Measurements from ENCODE around the gene TFEB. TPM values are rescaled to one million over a fixed set of nuclear protein-coding genes. Genes with fewer than 3 reads are reported as not detected.

TFEB gene
- total and polyA plus RNA-seq, 10 of the 15 experiments (the other 5 are each of a cell fraction or from before 2014, with no cell fraction given): 0.84 to 108 (median 60.8) TPM

DNA sequence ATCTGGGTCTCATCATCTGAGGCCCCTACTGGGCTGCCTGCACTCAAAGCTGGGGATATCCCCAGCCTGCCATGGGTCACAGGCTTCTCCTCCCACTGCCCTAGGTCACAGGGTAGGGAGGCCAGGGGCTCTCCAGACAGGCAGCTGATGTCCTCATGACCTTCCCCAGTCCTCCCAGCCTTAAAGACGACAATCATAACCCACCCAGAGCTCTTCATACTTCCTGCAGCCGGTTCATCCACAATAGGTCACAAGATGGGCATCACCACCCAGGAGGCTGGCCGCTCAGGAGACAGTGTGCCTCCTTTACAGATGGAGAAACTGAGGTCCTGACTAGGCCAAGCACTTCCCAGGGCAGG is 15.2 kb downstream of the TFEB start (continued):
- TF ChIP-seq RAD51 (IDR thresholded peaks at IDR 0.05): peak; percentile 52
- peak; percentile 17 for TF ChIP-seq SP1 (IDR thresholded peaks at IDR 0.05; ENCODE audit: low read depth, low read length)
- 0 out of 2 replicates have a peak, but pooled peaks have one; percentile 33 for TF ChIP-seq DPF2 (IDR thresholded peaks at IDR 0.05)

DNA sequence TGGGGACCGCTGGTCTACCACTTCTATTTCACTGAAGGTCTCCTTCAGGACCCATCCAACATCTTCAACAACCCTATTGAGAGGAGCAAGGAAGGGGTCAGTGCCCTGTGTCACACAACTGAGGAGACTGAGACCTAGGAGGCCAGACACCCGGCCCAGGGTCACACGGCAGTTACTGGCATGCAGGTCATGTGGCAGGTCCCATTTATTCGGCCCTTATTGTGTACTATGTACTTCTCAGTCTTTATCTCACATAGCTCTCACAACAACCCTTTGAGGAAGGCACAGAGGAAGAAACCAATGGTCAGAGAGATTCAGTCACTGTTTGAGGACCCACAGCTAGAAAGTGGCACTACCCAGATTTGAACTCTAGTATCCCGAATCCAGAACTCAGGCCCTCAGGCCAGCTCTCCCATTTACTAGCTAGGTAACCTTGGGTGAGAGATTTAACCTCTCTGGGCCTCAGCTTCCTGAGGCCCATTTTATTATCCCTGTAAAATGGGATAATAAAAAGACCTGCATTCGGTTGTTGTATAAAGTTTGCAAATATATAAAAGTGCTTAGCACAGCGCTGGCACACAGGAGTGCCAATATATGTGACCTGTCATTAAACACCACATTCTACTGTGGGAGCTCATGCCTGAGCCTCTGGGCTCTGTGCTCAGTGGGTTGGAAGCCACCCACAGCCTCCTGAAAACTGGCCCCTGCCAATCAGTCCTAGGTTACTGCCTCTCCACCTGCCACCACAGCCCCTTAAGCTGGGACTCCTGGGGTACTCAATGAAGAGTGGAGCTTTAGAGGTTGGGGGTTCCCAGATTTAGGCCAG is 15.8 kb downstream of the TFEB start:
- RAD21 ChIA-PET (ENCODE audit: unreplicated experiment): interaction anchor here (1.2 to 14.4 kb wide), 6 partner anchors 8 to 385 kb away, joined by 3 to 300 read pairs (median 4); partner anchors contain the start of genes BYSL and MED20
- Histone ChIP-seq H4K20me1 (ENCODE audit: control insufficient read depth, insufficient read depth) (peaks cover 2% of the 10 kb centered on the region; the same call in 1 of the 2 replicates), H3K27ac (ENCODE audit: control insufficient read depth, insufficient read depth) (peak overlapping the region; percentile 97), H3K4me1 (ENCODE audit: control insufficient read depth, insufficient read depth, low read length) (peaks cover 79% of the 10 kb centered on the region), H3K79me2 (ENCODE audit: control insufficient read depth, insufficient read depth, low read length) (peaks cover 98% of the 10 kb centered on the region), H3K27me3 (replicated peaks in 1 of 2; ENCODE audit: control insufficient read depth in 2 of 2, insufficient read depth in 2 of 2, low read length in 1 of 2) (no peaks in the 10 kb centered on the region), H2AFZ (ENCODE audit: control insufficient read depth, low read depth, low read length) (no peak overlapping the region), H3K9ac (ENCODE audit: control insufficient read depth, insufficient read depth, low read length) (peak overlapping the region; percentile 91), H3K4me2 (ENCODE audit: control insufficient read depth, insufficient read depth) (peak overlapping the region; percentile 99), H3K9me3 (replicated peaks; ENCODE audit: control insufficient read depth, insufficient read depth, low read length) (no peaks in the 10 kb centered on the region), H3K4me3 (peak overlapping the region; percentile 61), H3K36me3 (ENCODE audit: control insufficient read depth in 2 of 2, insufficient read depth in 2 of 2, low read length in 1 of 2) (peaks cover 2 to 7% of the 10 kb centered on the region in 2 experiments; a peak in 3 of 4 replicates)
- intact Hi-C loops (cut with micrococcal nuclease; ENCODE audit: unreplicated experiment) (no loop called here), in situ Hi-C loops (cut with MboI) (no loop called here)
- POLR2A ChIA-PET: interaction anchor here (2.9 to 13.0 kb wide), 3 partner anchors 12 to 386 kb away, joined by 13 to 293 read pairs (median 210); partner anchors contain the start of gene TFEB
- TF ChIP-seq GATAD2B (conservative IDR thresholded peaks at IDR 0.05; ENCODE audit: low read depth): 0 out of 2 replicates have a peak, but pooled peaks have one; percentile 29
- no peak for TF ChIP-seq BRCA1 (IDR thresholded peaks at IDR 0.05; ENCODE audit: low read depth, low read length)
- peak; percentile 69 for TF ChIP-seq PBX3 (IDR thresholded peaks at IDR 0.05; ENCODE audit: insufficient replicate concordance, low read depth, low read length)
- 0 out of 2 replicates have a peak, but pooled peaks have one; percentile 53 for TF ChIP-seq POLR2AphosphoS5 (IDR thresholded peaks at IDR 0.05; ENCODE audit: low read length)
- 0 out of 2 replicates have a peak, but pooled peaks have one; percentile 14 for TF ChIP-seq TCF12 (IDR thresholded peaks at IDR 0.05; ENCODE audit: low read depth, low read length)
- TF ChIP-seq PKNOX1 (IDR thresholded peaks at IDR 0.05): peak; percentile 87
- FAIRE-seq (no peak), ATAC-seq (no peak; the same call in 2 of the 3 replicates), DNase-seq (ENCODE audit: low read depth, low spot score) (no peak)
- CTCF ChIA-PET: interaction anchor here (0.7 to 6.9 kb wide), 5 partner anchors 11 to 387 kb away, joined by 3 to 84 read pairs (median 19); partner anchors contain the start of gene TFEB
- SMC1A ChIA-PET (ENCODE audit: uncharacterized antibody, unreplicated experiment): interaction anchor here (0.7 to 7.7 kb wide), 5 partner anchors 12 to 326 kb away, joined by 3 to 151 read pairs (median 4); no protein-coding TSS in a partner anchor
- BruUV-seq (replicated peaks): no TSS peak
- WGBS (ENCODE audit: insufficient coverage, insufficient replicate concordance, low lambda C conversion rate, missing lambda C conversion rate): 21% methylated on average over 7 of the region's 7 CpGs

Measured in GM12878 (cell line).